Effector memory CD4-positive, alpha-beta T cell (primary cell): Measurements from ENCODE around the gene HPCAL1.

ENCODE experiments used
- DNase-seq, 3 donors: peaks; one replicate each; pipeline ENCODE4 v3.0.0-alpha.2; 2020
- H3K27ac ChIP-seq: 2 replicates; pipeline ENCODE4 v1.7.0; 2013; ENCODE audit warnings: mild to moderate bottlenecking, low read length, moderate library complexity; ENCODE audit not compliant: insufficient read depth, poor library complexity, severe bottlenecking
- H3K27me3 ChIP-seq: replicated peaks from 2 replicates; pipeline ENCODE4 v1.7.0; 2013; ENCODE audit warnings: mild to moderate bottlenecking, low read length; ENCODE audit not compliant: insufficient read depth, control insufficient read depth, poor library complexity, severe bottlenecking
- H3K36me3 ChIP-seq: 2 replicates; pipeline ENCODE4 v1.7.0; 2013; ENCODE audit warnings: mild to moderate bottlenecking, low read length, moderate library complexity; ENCODE audit not compliant: control insufficient read depth, insufficient read depth
- H3K4me1 ChIP-seq: 2 replicates; pipeline ENCODE4 v1.7.0; 2013; ENCODE audit warnings: low read length, mild to moderate bottlenecking; ENCODE audit not compliant: control insufficient read depth, insufficient read depth, poor library complexity, severe bottlenecking
- H3K4me3 ChIP-seq: 2 replicates; pipeline ENCODE4 v1.7.0; 2013; ENCODE audit warnings: low read length, low read depth, mild to moderate bottlenecking; ENCODE audit not compliant: insufficient read depth, poor library complexity, severe bottlenecking
- H3K9me3 ChIP-seq: 2 replicates; pipeline ENCODE4 v1.7.0; 2013; ENCODE audit warnings: mild to moderate bottlenecking, low read length, moderate library complexity; ENCODE audit not compliant: control insufficient read depth

Gene HPCAL1

GRCh38 chr2:10335046-10335840 lies 32.5 kb downstream of the HPCAL1 start:
- no peak for DNase-seq
- H3K27me3 ChIP-seq: no peaks in the 10 kb centered on the region
- no peaks in the 10 kb centered on the region for H3K9me3 ChIP-seq
- H3K4me3 ChIP-seq: no peak overlapping the region
- no peak overlapping the region for H3K27ac ChIP-seq
- H3K36me3 ChIP-seq: peaks cover 4% of the 10 kb centered on the region
- peaks cover 25% of the 10 kb centered on the region for H3K4me1 ChIP-seq

- no peak for DNase-seq
- Histone ChIP-seq H3K4me3 (no peak overlapping the region), H3K36me3 (peaks cover 4% of the 10 kb centered on the region), H3K27me3 (no peaks in the 10 kb centered on the region), H3K9me3 (no peaks in the 10 kb centered on the region), H3K27ac (no peak overlapping the region), H3K4me1 (peaks cover 18% of the 10 kb centered on the region)
These were observed 33.6 kb downstream of the HPCAL1 start for GRCh38 chr2:10336283-10336682.

- H3K9me3 ChIP-seq: no peaks in the 10 kb centered on the region
- no peak for DNase-seq
- H3K4me1 ChIP-seq: peaks cover 4% of the 10 kb centered on the region
These were observed 35.0 kb downstream of the HPCAL1 start for GRCh38 chr2:10337449-10338269.

GRCh38 chr2:10338270-10339188 lies 35.8 kb downstream of the HPCAL1 start:
- peaks cover 4% of the 10 kb centered on the region for H3K36me3 ChIP-seq

More at GRCh38 chr2:10337449-10338269, 35.0 kb downstream of the HPCAL1 start:
- Histone ChIP-seq H3K4me3 (no peak overlapping the region), H3K36me3 (peaks cover 4% of the 10 kb centered on the region), H3K27ac (no peak overlapping the region), H3K27me3 (no peaks in the 10 kb centered on the region)

GRCh38 chr2:10339647-10340592 lies 37.2 kb downstream of the HPCAL1 start:
- H3K27me3 ChIP-seq: no peaks in the 10 kb centered on the region
- H3K27ac ChIP-seq: no peak overlapping the region
- H3K36me3 ChIP-seq: peaks cover 4% of the 10 kb centered on the region
- H3K4me3 ChIP-seq: no peak overlapping the region
- DNase-seq: no peak
- H3K9me3 ChIP-seq: no peaks in the 10 kb centered on the region
- H3K4me1 ChIP-seq: peaks cover 3% of the 10 kb centered on the region

More at GRCh38 chr2:10338270-10339188, 35.8 kb downstream of the HPCAL1 start:
- H3K4me1 ChIP-seq: peaks cover 3% of the 10 kb centered on the region
- no peak overlapping the region for H3K4me3 ChIP-seq
- H3K27me3 ChIP-seq: no peaks in the 10 kb centered on the region
- no peak overlapping the region for H3K27ac ChIP-seq
- no peak for DNase-seq
- no peaks in the 10 kb centered on the region for H3K9me3 ChIP-seq

GRCh38 chr2:10340593-10340975 lies 37.9 kb downstream of the HPCAL1 start:
- peaks cover 4% of the 10 kb centered on the region for H3K36me3 ChIP-seq
- no peak for DNase-seq
- H3K9me3 ChIP-seq: no peaks in the 10 kb centered on the region
- no peak overlapping the region for H3K4me3 ChIP-seq
- H3K27ac ChIP-seq: no peak overlapping the region
- H3K4me1 ChIP-seq: peaks cover 3% of the 10 kb centered on the region
- H3K27me3 ChIP-seq: no peaks in the 10 kb centered on the region

GRCh38 chr2:10341193-10341592 lies 38.5 kb downstream of the HPCAL1 start:
- H3K4me3 ChIP-seq: no peak overlapping the region
- DNase-seq: no peak

GRCh38 chr2:10342245-10342951 lies 39.7 kb downstream of the HPCAL1 start:
- DNase-seq: no peak
- Histone ChIP-seq H3K27ac (no peak overlapping the region), H3K9me3 (no peaks in the 10 kb centered on the region), H3K4me3 (no peak overlapping the region), H3K27me3 (no peaks in the 10 kb centered on the region), H3K4me1 (peaks cover 3% of the 10 kb centered on the region), H3K36me3 (peaks cover 3% of the 10 kb centered on the region)

More at GRCh38 chr2:10341193-10341592, 38.5 kb downstream of the HPCAL1 start:
- H3K36me3 ChIP-seq: peaks cover 4% of the 10 kb centered on the region
- no peaks in the 10 kb centered on the region for H3K27me3 ChIP-seq
- H3K27ac ChIP-seq: no peak overlapping the region
- no peaks in the 10 kb centered on the region for H3K9me3 ChIP-seq
- H3K4me1 ChIP-seq: peaks cover 3% of the 10 kb centered on the region
